Measurements from ENCODE around the gene TNFRSF1A. TPM values are rescaled to one million over a fixed set of nuclear protein-coding genes. Genes with fewer than 3 reads are reported as not detected.

Gene TNFRSF1A
- total RNA-seq, 2 donors from 2014 or later, result 140 to 170 TPM

Other genes with a start within 250 kb of the TNFRSF1A start
- 10 to 100 TPM; 42.8 to 48.5 TPM for gene VWF, start 217.4 kb downstream of the TNFRSF1A start, total RNA-seq
- 100 to 1,000 TPM; 574 to 766 TPM for gene CD9, start 141.7 kb downstream of the TNFRSF1A start, total RNA-seq
- 100 to 1,000 TPM; 140 to 147 TPM for gene PLEKHG6, start 31.4 kb downstream of the TNFRSF1A start, total RNA-seq
- gene SCNN1A, start 33.5 kb upstream of the TNFRSF1A start, total RNA-seq, result 100 to 1,000 TPM; 289 to 459 TPM
- gene LTBR, start 42.1 kb upstream of the TNFRSF1A start, total RNA-seq, result 100 to 1,000 TPM; 120 to 129 TPM
- gene CD27, start 102.9 kb upstream of the TNFRSF1A start, total RNA-seq, result 1 to 10 TPM; 1.3 to 4.4 TPM
- 10 to 100 TPM; 51.2 to 74.2 TPM for gene TAPBPL, start 110.0 kb upstream of the TNFRSF1A start, total RNA-seq
- gene VAMP1, start 128.6 kb upstream of the TNFRSF1A start, total RNA-seq, result 1 to 10 TPM; 4.2 to 6.3 TPM
- gene MRPL51, start 151.2 kb upstream of the TNFRSF1A start, total RNA-seq, result 100 to 1,000 TPM; 124 to 131 TPM
- gene NCAPD2, start 152.0 kb upstream of the TNFRSF1A start, total RNA-seq, result 10 to 100 TPM; 21.9 to 29.4 TPM
- 1,000 to 10,000 TPM; 2,230 to 2,756 TPM for gene GAPDH, start 192.4 kb upstream of the TNFRSF1A start, total RNA-seq
- 1 to 10 TPM; 3.8 to 7.2 TPM for gene IFFO1, start 214.0 kb upstream of the TNFRSF1A start, total RNA-seq
- 10 to 100 TPM; 22.2 to 34.4 TPM for gene NOP2, start 226.2 kb upstream of the TNFRSF1A start, total RNA-seq